Measurements from ENCODE around the gene PPP1R26.

The PPP1R26 gene

DNA sequence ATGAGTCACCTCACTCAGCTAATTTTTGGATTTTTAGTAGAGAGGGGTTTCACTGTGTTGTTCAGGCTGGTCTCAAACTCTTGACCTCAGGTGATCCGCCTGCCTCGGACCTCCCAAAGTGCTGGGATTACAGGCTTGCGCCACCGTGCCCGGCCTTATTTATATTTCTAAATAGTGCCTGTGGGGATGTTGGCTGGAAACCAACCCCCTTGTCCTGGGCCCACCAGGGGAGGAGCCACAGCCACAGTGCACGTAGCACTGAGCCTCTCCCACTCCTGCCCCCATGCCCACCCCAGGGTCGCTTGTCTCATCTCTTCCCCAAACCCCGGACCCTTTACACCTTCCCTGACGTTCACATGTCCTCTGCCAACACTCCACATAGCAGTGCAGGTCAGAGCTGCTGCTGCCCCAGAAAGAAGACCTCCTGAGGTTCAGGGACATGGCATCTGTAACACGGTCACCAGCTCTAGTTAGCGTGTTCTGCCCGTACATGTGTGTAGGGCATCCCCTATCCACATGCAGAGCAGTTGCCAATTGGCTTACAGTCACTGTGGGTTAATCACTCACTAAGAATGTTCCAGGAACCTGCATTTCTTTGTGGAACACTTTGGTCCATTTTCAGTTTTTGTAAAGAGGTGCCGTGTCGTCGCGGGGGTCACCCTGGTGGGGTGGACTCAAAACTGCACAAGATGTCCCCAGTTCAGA is 10.7 kb downstream of the PPP1R26 start:
- DNase-seq, result no peak

DNA sequence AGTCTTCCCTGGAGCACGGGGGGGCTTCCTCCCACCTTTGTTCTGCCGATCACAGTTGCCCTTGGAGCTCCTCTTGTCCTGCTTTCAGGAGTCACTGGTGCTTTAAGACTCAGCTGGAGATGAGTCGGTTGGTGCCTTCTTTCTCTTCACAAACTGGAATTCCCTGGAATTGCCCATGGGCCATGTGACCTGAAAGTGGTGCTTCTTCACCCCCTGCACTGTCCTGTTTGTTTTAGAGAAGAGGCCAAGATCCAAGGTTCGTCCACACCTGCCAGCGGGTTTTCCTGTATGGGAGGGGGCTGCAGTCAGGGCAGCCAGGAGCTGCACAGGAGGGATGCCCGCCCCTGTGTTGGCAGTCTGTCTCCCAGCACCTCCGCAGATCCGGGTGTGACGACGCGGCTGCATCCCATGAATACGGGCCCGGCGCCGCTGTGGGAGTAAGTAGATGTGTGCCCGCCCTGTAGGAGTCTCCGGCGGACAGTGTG is 11.4 kb downstream of the PPP1R26 start:
- DNase-seq, result no peak

DNA sequence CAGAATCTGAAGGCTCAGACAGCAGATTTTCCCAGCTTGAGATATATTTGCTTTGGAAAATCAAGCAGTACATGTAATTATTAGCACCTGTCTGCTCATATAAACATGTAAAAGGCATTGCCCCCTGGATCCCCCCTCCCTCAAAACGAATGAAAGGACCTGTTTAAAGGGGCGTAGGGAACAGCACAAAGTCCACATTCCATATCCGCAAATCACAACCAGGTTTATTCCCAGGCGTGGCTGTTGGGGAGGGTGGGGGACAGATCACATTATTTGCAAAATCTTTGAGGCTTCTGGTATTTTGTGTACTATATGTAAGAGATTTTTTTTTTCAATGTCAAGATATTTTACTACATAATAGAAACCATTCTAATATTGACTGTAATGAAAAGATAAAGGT is 12.2 kb downstream of the PPP1R26 start:
- DNase-seq, result no peak

DNA sequence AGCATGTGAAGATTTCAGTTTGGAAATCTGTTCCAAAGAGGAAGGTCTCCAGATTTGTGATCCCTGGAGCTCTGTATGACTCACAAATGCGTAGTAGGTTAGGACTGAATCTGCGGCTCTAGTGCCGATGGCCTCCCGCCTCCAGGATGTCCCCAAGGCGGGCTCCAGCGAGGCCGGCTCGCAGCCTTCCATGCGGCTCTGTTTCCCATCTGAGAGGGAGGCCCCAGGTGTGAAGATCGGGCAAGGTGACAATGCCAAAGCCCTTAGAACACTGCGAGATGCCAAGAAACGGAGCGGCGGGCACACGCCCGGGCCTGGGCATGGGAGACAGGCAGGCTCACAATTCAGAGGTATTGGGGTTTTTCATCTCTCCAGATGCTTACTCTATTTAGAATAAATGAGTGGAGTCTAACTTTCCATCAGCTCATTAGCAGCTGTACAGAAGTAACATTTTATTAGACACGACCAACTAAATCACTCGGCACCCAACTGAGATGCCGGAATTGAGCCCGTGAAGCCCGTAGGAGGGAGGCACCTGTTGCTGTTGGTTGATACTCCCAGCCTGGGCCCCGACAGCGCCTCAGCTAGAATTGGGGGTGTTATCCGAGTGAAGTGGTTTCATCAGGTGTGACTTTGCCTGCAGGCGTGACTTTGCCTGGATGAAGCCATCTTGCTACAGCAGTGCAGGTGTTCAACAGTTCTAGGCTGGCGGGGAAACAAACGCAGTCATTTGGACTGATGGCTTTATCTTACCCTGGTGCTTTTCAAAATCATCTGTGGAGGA is 13.5 kb downstream of the PPP1R26 start:
- DNase-seq, result no peak

DNA sequence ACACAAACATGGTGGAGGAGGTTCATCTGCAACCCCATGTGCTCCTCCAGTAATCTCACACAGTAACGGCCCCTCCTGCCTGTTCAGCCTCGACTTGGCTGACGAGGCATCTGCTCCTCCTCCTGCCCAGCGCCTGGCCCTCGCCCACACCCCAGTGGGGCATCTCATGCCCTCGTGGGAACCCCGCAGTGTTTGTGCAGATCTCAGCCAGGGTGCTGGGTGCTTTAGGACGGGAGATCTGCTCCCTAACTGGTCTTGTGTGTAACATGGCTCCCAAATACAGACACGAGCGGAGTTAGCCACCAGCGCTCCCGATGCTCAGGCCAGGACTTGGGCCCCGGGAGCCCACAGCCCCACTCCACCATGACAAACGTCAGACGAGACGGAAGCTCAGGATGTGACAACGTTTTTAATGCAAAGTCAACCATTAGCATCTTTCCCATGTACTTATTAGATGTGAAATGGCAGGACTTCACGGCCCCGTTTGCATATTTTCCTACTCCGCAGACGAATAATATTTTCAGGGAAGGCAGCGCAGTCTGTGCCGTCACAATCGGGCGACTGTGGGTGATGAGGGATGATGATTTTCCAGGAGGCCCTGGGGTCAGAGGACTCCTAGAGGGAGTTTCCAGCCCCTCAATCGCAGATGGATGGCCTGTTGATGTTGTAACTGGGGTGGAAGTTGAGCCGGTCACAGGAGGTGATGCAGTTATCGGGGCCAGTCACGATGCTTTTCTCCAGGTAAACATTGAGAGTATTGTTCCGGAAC is 15.4 kb downstream of the PPP1R26 start:
- no peak for DNase-seq

DNA sequence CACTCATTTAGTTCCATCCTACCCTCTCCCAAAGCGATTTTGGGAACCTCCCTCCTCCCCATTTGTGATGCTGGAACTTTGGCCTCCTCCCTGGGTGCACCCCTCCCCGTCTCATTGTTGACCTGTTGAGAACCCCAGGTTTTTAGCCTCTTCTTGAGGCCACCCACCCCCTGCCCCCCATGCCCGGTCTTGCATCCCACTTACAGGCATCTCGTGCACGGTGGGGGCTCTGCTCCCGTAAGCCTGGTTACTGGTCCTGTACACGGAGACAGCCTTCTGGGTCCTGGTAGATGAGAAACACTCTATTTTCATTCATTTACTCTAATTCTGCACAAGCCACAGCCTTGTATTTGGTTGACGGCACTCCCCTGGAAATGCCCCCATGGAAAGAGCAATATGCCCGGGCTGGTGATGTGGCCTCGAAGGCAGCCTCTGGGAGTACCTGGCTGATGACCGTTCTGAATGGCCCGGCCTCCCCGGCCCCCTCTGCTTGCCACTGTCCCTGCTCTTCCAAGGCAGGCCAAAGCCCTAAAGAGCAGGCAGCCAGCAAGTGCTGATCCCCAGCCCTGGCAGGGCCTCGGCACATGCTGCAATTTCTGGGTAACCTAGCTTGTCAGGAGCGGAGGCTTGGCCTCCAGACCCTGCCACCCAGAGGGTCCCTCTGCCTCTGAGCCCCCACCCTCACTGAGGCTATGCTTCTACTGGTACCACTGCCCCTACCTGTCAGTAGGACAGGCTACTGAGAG is 19.0 kb downstream of the PPP1R26 start:
- no peak for DNase-seq

DNA sequence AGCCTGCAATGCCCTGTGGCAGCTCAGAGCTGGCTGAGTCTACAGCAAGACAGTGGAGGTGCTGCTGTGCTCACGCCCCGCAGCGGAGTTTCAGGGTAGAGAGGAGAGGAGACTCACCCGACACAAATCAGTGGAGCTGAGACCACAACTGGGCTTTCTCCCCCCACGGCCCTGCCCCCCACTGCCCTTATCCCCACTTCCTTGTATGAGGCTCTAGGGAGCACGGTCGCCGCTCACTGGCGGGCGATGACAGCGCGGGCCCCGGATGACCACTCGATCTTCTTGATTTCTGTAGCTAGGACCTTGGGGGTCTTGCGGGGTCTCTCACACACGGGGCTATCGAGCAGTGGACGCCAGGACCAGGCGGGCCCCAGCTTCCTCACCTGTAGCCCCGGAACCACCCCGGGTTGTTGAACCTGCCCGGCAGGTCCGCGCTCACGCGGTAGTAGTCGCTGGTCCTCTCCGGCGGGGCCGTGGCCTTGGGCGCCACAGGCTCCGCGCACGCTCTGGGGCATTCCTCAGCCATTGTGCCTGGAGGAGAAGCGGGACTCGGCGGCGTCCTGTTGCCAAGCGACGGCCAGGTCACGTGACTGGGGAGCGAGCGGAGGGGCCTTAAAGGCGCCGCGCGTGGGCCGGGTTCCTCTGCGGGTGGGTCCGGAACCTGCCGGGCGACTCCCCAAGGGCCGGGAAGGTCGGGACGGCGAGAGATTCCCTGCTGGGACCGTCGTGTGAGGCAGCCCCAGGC is 19.9 kb downstream of the PPP1R26 start:
- peak; percentile 77 for DNase-seq

DNA sequence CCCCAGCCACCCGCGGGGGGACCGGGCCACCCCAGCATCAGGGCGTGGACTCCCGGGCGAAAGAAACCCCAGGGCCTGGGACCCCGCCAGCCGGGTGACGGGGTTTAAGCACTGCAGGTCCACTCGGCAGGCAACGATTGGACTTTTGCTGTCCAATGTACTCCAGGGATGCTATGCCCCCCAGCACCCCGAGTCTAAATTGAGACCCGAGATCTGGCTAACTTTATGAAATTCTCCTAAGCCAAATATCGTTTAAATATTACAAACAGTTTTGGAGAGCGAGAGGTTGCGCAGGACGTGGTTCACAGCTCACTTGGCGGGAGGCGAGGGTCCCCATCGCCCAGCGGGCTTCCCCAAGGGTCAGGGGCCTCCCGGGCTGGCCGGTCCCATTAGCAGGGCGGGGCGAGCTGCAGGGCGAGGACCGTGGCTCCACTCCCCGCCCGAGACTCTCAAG is 20.5 kb downstream of the PPP1R26 start:
- DNase-seq, result no peak

DNA sequence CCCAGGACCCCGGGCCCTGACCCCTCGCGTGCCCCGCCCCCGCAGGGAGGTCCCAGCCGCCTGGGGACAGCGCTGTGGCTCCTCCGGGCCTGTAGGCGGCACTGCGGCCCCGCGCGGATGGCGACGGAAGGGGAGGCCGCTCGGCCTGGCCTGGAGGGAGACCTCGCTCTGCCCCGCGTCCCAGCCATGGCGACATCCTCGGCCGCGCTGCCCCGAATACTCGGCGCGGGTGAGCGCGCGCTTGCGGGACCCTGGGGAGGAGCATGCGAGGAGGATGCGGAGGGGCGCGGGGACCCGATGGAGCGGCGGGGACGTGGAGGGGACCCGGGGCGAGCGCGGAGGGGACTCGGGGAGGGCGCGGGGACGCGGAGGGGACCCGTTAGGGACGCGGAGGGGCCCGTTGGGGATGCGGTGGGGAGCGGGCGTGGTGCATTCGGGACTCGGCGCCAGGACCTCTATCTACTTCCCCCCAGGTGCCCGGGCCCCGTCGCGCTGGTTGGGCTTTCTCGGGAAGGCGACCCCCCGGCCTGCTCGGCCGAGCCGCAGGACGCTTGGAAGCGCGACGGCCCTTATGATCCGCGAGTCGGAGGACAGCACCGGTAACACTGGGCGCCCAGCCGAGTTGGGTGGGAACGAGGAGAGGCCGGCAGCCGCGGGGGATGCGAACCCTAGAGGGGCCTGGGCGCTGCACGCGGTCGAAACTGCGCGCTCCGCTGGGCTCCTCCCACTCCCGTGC is 21.1 kb downstream of the PPP1R26 start, which contains the start of gene MRPS2:
MRPS2 (plus strand) TSS at position 158 of the 736 bp plus-strand sequence; CDS start at position 187, 29 bp downstream.
- peak; percentile 74 for DNase-seq

DNA sequence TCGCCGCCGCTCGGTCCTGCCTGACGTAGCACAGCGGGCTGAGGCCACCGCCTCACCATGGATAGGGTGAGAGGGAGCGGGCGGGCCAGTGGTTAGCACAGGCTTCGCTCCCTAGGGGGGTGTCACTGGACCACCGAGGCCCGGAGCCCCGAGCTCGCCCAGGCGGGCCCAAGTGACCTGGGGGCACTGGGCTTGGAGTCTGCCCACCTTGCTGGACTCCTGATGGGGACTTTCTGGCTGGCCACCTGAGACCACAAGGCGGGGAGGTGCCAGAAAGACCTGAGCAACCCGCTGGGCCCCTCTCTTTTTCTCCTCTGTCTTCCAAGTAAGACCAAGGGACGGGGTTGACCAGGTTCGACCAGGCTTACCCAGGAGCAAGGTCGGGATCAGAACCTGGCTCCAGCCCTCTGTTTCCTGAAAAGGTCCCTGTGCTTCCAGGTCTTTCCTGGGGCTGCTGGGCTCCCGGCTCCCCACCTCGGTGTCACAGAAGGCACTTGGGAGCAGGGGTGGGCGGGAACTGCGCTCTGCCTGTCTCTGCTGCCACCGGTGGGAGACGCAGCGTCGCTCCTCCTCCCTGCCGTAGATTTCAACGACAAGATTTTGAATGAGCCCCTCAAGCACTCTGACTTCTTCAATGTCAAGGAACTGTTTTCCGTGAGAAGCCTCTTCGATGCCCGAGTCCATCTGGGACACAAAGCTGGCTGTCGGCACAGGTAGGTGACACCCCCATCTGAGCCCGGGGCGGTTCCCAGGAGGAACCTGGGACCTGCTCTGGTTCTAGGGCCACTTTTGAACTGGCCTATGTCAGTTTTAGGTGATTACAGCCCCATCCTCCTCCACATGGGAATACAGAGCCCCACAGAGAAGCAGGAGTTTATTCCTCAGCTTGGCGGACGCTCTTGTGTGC is 21.9 kb downstream of the PPP1R26 start:
- peak; percentile 30 for DNase-seq

DNA sequence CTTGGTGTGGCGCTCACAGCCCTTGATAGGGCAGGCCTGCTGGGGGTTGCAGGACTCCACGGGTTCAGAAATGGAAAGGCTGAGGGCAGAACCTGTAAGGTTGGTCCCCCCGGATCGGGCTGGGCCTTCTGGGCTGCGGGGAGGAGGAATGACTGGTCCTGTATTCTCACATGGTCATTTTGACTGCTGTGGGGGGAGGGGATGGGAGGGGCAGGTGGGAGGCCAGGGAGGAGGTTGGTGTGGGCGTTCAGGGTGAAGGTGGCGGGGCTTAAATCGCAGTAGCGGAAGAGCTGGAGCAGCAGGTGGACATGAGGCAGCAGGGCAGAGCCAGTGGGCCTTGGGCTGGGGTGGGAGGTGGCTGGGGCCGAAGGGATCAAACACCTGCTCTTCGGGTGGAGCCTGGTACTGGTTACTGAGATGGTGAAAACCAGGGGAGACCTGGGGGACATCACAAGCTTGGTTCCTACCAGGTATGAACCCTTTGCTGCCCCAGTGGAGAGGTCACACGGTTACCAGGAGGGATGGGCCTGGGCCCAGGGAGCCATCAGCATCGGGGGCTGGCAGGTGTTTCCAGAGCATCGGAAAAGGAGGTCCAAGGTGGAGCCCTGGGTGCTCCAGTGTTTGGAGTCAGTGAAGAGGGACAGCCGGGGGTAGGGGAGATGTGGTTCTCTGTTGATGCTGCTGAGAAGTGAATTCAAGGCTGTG is 22.7 kb downstream of the PPP1R26 start:
- DNase-seq, result no peak

DNA sequence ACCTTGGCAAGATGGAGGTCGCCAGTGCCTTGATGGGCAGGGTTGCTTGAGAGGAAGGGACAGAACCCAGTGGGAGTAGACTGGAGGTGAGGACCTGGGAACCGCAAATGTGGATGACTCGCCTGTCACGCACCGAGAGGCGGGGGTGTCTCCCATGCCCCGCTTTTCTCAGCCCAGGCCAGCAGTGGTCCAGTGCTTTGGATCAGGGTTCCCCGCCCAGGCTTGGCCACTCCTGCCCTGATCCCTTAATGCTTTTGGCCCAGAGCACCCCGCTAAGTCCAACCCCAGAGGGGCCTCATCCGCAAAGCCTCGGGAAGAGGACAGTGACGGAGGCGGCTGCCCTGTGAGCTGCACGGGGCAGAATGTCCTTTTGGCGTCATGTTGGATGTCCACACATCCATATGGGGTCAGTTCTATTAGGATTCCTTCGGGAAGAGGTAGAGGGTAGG is 23.3 kb downstream of the PPP1R26 start:
- no peak for DNase-seq

DNA sequence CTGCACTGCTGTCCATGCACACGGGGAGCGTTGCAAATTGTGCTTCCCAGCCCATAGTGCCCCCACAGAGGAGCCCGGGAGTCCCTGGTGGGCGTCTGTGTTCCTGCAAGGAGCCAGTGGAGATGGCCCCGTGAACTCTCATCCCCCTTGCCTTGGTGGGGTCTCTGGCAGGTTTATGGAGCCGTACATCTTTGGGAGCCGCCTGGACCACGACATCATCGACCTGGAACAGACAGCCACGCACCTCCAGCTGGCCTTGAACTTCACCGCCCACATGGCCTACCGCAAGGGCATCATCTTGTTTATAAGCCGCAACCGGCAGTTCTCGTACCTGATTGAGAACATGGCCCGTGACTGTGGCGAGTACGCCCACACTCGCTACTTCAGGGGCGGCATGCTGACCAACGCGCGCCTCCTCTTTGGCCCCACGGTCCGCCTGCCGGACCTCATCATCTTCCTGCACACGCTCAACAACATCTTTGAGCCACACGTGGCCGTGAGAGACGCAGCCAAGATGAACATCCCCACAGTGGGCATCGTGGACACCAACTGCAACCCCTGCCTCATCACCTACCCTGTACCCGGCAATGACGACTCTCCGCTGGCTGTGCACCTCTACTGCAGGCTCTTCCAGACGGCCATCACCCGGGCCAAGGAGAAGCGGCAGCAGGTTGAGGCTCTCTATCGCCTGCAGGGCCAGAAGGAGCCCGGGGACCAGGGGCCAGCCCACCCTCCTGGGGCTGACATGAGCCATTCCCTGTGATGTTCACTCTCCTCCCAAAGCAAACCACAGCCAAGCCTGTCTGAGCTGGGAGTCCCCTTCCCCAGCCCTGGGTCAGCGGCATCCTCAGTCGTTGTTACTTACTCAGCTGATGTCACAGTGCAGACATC is 24.0 kb downstream of the PPP1R26 start:
- DNase-seq, result no peak

DNA sequence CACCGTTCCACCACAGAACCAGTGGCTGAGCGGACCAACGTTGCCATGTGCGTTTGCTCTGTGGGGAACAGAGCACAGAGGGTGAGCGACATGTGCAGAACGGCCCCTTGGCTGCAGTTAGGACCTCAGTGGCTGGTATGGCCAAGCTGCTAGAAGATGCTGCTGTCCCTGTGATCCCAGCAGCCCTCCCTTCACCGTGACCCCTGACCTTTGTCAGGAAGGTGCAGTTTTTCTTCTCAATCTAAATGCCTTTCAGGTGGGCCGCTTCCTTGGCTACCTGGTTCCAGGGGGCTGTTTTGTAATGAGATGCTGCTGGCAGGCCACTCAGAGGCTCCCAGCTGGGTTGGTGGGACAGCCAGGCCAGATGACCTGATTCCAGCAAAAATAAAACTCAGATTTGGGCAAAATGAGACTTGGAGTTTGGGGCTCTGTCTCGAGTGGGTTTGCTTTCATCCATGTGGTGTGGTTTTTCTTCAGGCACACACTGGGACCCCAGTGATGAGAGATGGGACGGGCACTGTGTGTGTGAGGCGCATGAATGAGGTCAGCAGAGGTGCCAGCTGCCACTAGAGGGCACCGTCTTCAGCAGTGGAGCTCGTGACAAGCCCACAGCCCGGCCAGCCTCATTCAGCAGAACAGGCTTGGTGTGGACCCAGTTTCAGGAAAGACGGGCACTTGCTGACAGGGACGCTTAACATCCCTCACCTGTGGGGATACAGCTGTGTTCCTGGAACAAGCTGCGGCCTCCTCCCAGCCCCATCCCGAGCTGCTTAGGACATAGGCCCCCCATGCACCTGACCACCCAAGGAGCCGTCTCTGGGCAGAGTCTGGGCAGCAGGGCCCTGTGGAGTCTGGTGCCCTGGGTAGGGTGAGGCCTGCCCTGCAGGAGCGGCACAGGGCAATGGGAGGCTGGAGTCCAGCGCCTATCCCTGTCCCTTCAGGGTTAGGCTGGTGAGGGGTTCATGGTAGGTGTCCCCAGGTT is 25.0 kb downstream of the PPP1R26 start:
- peak; percentile 48 for DNase-seq

DNA sequence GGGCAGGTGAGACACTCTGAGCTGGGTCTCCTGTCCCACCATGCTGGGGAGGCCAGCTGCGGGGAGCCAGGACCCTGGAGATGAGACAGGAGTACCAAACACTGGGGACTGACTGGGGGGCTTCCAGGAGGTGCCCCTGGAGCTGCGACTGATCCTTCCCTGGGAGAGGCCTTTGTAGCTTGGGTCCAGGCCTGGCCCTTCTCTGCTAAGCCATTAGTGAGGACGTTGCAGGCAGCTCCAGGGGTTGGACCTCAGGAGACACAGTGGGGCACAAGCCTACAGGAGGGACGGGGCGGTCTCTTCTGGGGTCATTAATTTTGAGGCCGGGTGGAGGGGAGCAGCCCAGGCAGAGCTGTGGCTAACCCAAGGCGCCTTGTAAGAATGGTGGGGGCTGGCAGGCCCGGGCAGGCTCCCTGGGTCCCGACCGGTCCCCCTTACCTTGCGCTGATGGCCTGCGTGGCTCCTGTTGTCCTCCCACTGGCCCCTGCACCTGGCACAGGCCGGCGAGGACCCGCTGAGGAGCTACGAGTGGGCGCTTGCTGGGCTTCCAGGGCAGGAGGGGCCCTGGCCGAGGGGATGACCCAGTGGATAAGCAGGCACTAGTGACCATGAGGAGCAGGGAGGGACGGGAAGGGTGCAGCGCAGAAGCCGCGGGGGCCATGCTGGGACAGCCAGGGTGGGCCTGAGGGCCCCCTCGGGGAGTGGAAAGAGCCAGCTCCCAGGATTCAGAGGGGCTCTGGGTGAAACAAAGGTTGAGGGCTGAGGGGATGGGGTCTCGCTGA is 26.0 kb downstream of the PPP1R26 start:
- DNase-seq, result no peak

Measured in MV-4-11 (cell line).